Chondrocyte (in vitro differentiated cells): Measurements from ENCODE around the gene HNRNPA3. TPM values are rescaled to one million over a fixed set of nuclear protein-coding genes. Genes with fewer than 3 reads are reported as not detected.
A peak's percentile ranks its signal among the peaks of the same experiment; 100 is the strongest.
"Not testable (repeated sequence)": the region's sequence is repeated elsewhere in the genome, so short reads cannot be mapped to it uniquely, and the experiment has no call there.

Source experiments
- DNase-seq: peaks from one replicate; pipeline ENCODE4 v3.0.0; 2021; ENCODE audit warnings: mixed read lengths, low spot score
- H3K27ac Mint-ChIP-seq: one replicate; pipeline ENCODE4 v1.8.0; 2021; ENCODE audit warnings: mild to moderate bottlenecking, moderate library complexity, mixed read lengths; ENCODE audit not compliant: unreplicated experiment
- H3K27me3 Mint-ChIP-seq: 2 replicates; pipeline ENCODE4 v1.8.0; 2021; ENCODE audit warnings: low read depth, mixed read lengths
- H3K36me3 Mint-ChIP-seq: 2 replicates; pipeline ENCODE4 v1.8.0; 2021; ENCODE audit warnings: low read depth, mixed read lengths
- H3K4me1 Mint-ChIP-seq: 2 replicates; pipeline ENCODE4 v1.8.0; 2021; ENCODE audit warnings: low read depth, mild to moderate bottlenecking, mixed read lengths
- H3K4me3 Mint-ChIP-seq: one replicate; pipeline ENCODE4 v1.8.0; 2021; ENCODE audit warnings: mild to moderate bottlenecking, moderate library complexity, mixed read lengths; ENCODE audit not compliant: unreplicated experiment
- H3K9me3 Mint-ChIP-seq: 2 replicates; pipeline ENCODE4 v1.8.0; 2021; ENCODE audit warnings: low read depth, mixed read lengths
- total RNA-seq: library from RNA; stranded (reverse); gene quantifications from 3 replicates; pipeline ENCODE4 v1.2.1, GENCODE V29; 2021
- TF ChIP-seq, protein P1 (sequence below): fragments of 200-600 bp; sonication (generic); IDR thresholded peaks from 2 replicates; pipeline ENCODE4 v1.5.0; 2021; ENCODE audit warnings: antibody characterized with exemption, mild to moderate bottlenecking, moderate library complexity

HNRNPA3 gene
- total RNA-seq, 1 donor from 2014 or later: 98.0 TPM

DNA sequence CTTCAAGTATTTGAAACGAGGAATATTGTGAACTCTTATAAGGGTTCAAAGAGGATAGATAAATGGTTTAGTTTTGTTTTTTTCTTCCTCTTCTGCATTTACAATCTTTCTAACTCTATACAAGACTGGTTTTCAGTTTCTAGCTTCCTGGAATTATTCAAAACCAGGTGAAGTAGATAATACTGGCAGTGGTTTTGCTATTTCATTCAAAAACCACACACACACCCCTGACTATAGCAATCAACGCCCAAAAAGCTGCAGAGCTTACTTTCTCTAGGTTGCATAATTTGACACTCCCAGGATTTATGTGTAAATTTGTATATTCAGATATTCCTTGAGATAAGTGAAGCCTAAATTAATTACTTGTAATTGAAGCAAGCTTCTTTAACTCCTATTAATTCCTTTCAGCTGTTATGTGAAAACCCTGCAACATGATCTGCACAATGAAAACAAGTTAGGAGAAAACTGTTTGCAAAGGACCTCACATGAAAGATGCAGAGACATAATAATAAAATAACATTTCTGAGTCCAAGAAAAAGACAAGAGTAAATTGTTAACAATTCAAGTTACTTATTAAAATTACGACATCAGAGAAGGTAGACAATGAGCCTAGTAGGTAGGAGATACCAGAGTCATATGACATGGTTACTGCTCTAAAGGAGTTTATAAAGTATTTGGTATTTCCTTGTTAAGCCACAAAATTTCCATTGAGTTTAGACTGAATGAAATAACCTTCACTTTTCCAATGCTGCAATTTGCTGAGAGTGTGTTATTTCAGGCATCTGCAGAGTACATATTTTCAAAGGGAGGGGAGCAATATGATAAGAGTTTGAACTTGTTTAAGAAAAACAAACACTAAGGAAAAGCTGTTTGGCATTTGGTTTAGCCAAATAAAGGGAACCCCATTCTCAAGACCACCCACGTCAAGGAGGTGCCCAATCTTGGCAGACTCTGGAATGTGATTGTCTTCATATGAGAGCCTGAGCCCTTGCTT lies 53.5 kb downstream of the HNRNPA3 start:
- H3K27me3 Mint-ChIP-seq: no peaks in the 10 kb centered on the region
- H3K27ac Mint-ChIP-seq: peak overlapping the region; percentile 100
- H3K9me3 Mint-ChIP-seq: no peaks in the 10 kb centered on the region
- H3K36me3 Mint-ChIP-seq: no peaks in the 10 kb centered on the region
- peak overlapping the region; percentile 92 for H3K4me3 Mint-ChIP-seq
- peaks cover 35% of the 10 kb centered on the region for H3K4me1 Mint-ChIP-seq
- TF ChIP-seq, protein P1, sequence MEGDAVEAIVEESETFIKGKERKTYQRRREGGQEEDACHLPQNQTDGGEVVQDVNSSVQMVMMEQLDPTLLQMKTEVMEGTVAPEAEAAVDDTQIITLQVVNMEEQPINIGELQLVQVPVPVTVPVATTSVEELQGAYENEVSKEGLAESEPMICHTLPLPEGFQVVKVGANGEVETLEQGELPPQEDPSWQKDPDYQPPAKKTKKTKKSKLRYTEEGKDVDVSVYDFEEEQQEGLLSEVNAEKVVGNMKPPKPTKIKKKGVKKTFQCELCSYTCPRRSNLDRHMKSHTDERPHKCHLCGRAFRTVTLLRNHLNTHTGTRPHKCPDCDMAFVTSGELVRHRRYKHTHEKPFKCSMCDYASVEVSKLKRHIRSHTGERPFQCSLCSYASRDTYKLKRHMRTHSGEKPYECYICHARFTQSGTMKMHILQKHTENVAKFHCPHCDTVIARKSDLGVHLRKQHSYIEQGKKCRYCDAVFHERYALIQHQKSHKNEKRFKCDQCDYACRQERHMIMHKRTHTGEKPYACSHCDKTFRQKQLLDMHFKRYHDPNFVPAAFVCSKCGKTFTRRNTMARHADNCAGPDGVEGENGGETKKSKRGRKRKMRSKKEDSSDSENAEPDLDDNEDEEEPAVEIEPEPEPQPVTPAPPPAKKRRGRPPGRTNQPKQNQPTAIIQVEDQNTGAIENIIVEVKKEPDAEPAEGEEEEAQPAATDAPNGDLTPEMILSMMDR: no peak
- DNase-seq: no peak

DNA sequence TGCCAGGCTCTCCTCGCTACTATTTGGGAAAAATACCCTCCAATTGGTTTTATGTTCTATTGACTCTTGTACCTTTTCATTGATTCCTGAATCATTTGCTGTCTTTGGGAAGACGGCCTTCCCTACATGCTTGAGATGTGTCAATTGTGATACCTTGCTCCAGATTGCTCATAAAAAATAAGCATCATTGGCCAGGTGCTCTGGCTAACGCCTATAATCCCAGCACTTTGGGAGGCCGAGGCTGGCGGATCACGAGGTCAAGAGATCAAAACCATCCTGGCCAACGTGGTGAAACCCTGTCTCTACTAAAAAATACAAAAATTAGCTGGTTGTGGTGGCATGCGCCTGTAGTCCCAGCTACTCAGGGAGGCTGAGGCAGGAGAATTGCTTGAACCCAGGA lies 54.4 kb downstream of the HNRNPA3 start:
- H3K9me3 Mint-ChIP-seq, H3K36me3 Mint-ChIP-seq, H3K27me3 Mint-ChIP-seq, DNase-seq, H3K4me3 Mint-ChIP-seq: not testable (repeated sequence)
- peak overlapping the region; percentile 100 for H3K27ac Mint-ChIP-seq
- H3K4me1 Mint-ChIP-seq: peaks cover 27% of the 10 kb centered on the region

DNA sequence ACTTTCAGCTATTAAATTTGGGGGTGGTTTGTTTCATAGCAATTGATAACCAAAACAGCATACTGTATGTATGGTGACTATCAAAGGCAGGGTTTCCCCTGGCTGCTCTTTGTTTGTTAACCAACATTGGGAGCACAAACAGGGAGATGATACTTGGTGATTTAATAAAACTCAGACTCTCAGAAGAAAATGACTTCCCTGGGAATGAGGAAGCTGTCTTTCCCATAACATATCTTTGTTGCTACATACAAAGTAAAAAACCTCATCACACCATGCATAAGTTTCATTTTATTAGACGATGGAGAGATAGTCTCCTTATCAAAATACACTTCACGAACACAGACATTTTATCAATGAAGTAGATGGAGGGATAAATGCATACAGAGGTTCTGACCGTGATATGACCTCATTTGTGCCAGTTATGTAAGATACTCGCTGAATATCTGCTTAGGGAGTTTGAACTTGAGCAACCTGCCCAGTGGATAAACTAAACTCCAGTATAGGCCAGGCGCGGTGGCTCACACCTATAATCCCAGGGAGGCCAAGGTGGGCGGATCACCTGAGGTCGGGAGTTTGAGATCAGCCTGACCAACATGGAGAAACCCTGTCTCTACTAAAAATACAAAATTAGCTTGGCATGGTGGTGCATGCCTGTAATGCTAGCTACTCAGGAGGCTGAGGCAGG lies 55.7 kb downstream of the HNRNPA3 start:
- no peak overlapping the region for H3K27ac Mint-ChIP-seq
- DNase-seq: no peak
- peaks cover 23% of the 10 kb centered on the region for H3K4me1 Mint-ChIP-seq
- H3K36me3 Mint-ChIP-seq: no peaks in the 10 kb centered on the region
- H3K27me3 Mint-ChIP-seq: no peaks in the 10 kb centered on the region
- H3K4me3 Mint-ChIP-seq: no peak overlapping the region
- TF ChIP-seq, protein P1: no peak
- no peaks in the 10 kb centered on the region for H3K9me3 Mint-ChIP-seq

DNA sequence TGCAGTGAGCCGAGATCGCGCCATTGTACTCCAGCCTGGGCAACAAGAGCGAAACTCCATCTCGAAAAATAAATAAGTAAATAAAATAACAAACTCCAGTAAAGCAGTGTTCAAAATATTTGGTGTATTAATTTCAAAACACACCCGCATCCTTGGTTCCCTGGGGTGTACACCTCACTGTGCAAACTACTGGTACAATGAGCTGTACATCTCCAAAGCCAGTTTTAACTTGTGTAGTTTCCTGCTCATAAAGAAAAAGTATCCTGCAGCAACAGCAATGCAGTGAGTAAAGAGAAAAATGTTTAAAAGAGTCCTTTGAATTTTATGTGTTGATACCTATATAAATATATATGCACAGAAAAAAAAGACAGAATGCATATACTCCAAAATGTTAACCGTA lies 56.3 kb downstream of the HNRNPA3 start:
- Mint-ChIP-seq H3K4me3 (no peak overlapping the region), H3K27ac (no peak overlapping the region), H3K9me3 (no peaks in the 10 kb centered on the region), H3K4me1 (peaks cover 23% of the 10 kb centered on the region), H3K36me3 (no peaks in the 10 kb centered on the region), H3K27me3 (no peaks in the 10 kb centered on the region)
- no peak for DNase-seq
- TF ChIP-seq, protein P1: no peak

DNA sequence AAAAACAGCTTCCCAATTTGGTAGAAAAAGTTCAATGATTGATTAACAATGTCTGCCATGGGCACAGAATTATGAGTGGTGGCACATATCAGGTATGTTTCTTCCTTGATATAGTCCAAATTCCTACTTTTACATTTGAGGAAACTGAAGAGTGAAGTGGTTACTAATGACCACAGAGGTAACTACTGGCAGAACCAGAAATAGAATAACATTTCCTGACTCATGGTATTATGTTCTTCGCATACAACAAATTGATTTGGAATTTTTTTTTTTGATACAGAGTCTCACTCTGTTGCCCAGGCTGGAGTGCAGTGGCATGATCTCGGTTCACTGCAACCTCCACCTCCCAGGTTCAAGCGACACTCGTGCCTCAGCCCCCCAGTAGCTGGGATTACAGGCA lies 57.9 kb downstream of the HNRNPA3 start:
- peaks cover 27% of the 10 kb centered on the region for H3K4me1 Mint-ChIP-seq
- TF ChIP-seq, protein P1: no peak
- H3K4me3 Mint-ChIP-seq: no peak overlapping the region
- no peaks in the 10 kb centered on the region for H3K36me3 Mint-ChIP-seq
- H3K9me3 Mint-ChIP-seq: no peaks in the 10 kb centered on the region
- no peak for DNase-seq
- H3K27ac Mint-ChIP-seq: no peak overlapping the region
- H3K27me3 Mint-ChIP-seq: no peaks in the 10 kb centered on the region
